CD1c-positive myeloid dendritic cell (primary cell): Measurements from ENCODE around the gene C1orf185.
A peak's percentile ranks its signal among the peaks of the same experiment; 100 is the strongest.
"Not testable (repeated sequence)": the region's sequence is repeated elsewhere in the genome, so short reads cannot be mapped to it uniquely, and the experiment has no call there.

Experiments used
- DNase-seq: peaks from one replicate; pipeline ENCODE4 v3.0.0-alpha.2; 2016; ENCODE audit errors: extremely low spot score

Gene C1orf185

GRCh38 chr1:51137696-51138095 is 35.7 kb downstream of the C1orf185 start:
- DNase-seq: not testable (repeated sequence)

GRCh38 chr1:51139474-51139873 is 37.4 kb downstream of the C1orf185 start:
- no peak for DNase-seq

- no peak for DNase-seq
Measured at GRCh38 chr1:51147394-51147793, 45.4 kb downstream of the C1orf185 start.

DNA sequence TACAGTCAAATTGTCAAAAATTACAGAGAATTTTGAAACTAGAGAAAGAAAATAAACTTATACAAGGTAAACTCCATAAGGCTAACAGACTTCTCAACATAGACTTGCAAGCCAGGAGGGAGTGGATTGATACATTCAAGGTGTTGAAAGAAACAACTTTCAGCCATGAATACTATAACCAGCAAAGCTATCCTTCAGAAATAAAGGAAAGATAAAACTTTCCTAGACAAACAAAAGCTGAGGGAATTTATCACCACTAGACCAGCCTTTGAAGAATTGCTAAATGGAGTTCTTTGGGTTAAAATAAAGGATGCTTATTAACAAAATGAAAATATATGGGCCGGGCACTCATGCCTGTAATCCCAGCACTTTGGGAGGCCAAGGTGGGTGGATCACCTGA is 52.7 kb downstream of the C1orf185 start:
- no peak for DNase-seq

- DNase-seq: no peak
Measured at GRCh38 chr1:51156752-51157151, 54.7 kb downstream of the C1orf185 start.

DNA sequence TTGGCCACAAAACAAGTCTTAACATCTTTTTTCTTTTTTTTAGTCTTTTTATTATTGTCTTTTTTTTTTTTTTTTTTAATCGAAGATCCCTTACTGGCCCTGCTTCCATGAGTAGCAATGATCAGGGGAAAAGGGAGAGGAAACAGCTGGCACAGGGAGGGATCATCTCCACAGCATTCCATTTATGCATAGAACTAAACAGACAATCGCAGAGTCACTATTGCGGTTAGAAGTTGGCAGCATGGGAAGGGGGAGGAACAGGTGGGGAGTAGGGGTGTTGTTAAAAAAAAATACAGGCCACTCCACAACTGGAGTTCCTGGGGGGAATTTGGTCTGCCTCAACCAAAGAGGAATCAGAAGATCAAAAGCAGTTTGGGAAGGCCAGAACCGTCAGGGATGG is 55.4 kb downstream of the C1orf185 start:
- DNase-seq: no peak

DNA sequence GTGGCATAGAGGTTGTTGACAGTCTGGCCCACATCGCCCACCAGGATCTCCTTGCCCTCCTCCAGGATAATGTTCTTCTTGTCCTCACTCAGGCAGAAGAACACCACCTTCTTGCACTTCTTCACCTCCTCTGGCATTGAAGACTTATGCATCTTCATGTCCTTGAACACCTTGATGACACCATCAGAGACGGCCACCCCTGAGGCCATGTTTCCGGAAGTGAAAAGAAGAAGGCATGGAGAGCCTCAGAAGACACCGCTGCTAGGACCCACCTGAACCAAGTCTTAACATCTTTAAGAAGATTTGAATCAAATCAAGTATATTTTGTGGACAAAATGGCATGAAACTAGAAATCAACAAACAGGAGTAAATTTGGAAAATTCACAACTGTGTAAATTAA is 56.2 kb downstream of the C1orf185 start:
- no peak for DNase-seq

GRCh38 chr1:51162560-51162959 is 60.5 kb downstream of the C1orf185 start:
- DNase-seq: not testable (repeated sequence)

GRCh38 chr1:51165540-51165939 is 63.5 kb downstream of the C1orf185 start:
- no peak for DNase-seq

GRCh38 chr1:51168266-51168845 is 66.3 kb downstream of the C1orf185 start:
- no peak for DNase-seq

- no peak for DNase-seq
Measured at GRCh38 chr1:51168936-51169335, 66.9 kb downstream of the C1orf185 start.

GRCh38 chr1:51170342-51170741 is 68.3 kb downstream of the C1orf185 start:
- DNase-seq: peak; percentile 53

GRCh38 chr1:51172811-51173210 is 70.8 kb downstream of the C1orf185 start:
- peak; percentile 32 for DNase-seq

DNA sequence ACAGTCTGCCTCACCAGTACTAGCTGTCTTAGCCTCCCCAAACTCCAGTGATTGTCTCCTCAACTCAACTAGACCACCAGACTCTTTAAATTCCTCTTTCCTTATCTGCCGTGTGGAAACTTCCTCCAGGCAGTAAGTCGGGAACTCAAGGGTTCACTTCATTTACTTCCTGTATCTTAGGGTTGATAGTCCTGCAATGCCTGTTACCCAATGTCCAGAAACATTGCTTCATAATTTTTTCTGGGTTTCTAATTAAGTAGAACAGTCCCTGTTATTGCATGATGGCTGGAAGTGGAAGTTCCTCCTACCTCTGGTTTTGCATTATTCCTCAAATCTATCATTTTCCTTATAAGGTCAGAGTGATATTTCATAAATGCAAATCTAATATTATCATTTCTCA is 73.2 kb downstream of the C1orf185 start:
- DNase-seq: peak; percentile 93

GRCh38 chr1:51177988-51178387 is 76.0 kb downstream of the C1orf185 start:
- DNase-seq: not testable (repeated sequence)

- no peak for DNase-seq
Measured at GRCh38 chr1:51188230-51188629, 86.2 kb downstream of the C1orf185 start.

GRCh38 chr1:51189421-51190073 is 87.5 kb downstream of the C1orf185 start:
- DNase-seq: peak; percentile 69

GRCh38 chr1:51190961-51191360 is 88.9 kb downstream of the C1orf185 start:
- DNase-seq: peak; percentile 56

DNA sequence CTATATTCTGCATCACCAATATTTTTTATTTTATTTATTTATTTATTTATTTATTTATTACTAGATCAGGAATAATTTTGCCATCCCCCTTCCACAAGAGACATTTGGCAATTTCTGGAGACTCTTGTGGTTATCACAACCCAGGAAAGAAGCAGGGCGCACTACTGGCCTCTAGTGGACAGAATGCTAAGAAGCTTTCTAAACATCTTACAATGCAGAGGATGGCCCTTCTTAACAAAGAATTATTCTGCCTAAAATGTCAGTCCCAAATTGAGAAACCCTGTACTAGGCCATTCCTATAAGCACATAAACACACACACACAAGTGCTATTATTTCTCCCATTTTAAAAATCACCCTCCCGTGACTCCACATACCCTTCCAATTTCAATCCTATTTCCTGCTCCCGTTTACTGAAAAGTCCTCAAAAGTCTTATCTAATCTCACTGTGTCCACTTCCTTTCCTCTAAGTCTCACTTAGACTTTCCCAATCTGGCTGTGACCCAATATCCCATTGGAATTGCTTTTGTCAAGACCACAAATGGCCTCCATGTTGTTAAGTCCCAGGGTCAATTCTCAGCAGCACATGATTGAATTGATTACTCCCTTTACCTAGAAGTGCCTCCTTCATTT is 90.3 kb downstream of the C1orf185 start:
- peak; percentile 72 for DNase-seq

DNA sequence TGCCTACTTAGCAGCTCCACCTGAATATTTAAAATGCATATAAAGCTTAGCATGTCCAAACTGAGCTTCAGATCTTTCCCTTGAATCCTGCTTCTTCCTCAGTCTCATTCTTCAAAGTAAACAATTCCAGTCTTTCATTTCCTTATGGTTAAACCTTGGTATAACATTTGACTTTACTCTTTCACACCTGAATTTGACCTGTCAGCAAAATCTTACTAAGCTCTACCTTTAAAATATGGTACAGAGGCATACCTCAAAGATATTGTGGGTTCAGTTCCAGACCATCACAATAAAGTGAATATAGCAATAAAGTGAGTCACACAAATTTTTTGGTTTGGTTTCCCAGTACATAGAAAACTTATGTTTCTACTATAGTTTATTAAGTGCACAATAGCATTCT is 91.5 kb downstream of the C1orf185 start:
- DNase-seq: no peak
